Naive thymus-derived CD8-positive, alpha-beta T cell (primary cell): ENCODE measurements around the gene POLR1H. TPM values are rescaled to one million over a fixed set of nuclear protein-coding genes. Genes with fewer than 3 reads are reported as not detected.
"Not testable (repeated sequence)": the region's sequence is repeated elsewhere in the genome, so short reads cannot be mapped to it uniquely, and the experiment has no call there.

ENCODE experiments used
- ATAC-seq, 2 donors: fragments of 150-1000 bp; cut with Tn5 transposase in 1 of 2; sonication (Bioruptor Pico), chemical (Tn5 transposase) in 1 of 2; 1 replicate in 1 of 2; 2 replicates in 1 of 2; pipeline ENCODE4 v1.10.0; 2021; ENCODE audit warnings: mild to moderate bottlenecking in 2 of 2, moderate library complexity in 2 of 2
- POLR2A ChIA-PET: fragments of 350-600 bp; sonication (Branson Sonifier 250); formaldehyde crosslinking; loops from one replicate; lab custom pipeline; 2021; ENCODE audit warnings: antibody characterized with exemption; lab: Charles Lee
- DNase-seq, 10 donors: peaks; one replicate each; pipeline versions ENCODE4 v3.0.0 to v3.0.0-alpha.2; 2020 to 2022
- H3K27ac Mint-ChIP-seq, 10 donors: one replicate each; pipeline ENCODE4 v1.8.0; 2020 to 2022; ENCODE audit warnings: mild to moderate bottlenecking in 10 of 10, mixed read lengths in 10 of 10, moderate library complexity in 4 of 10, inconsistent platforms in 1 of 10
- H3K27me3 Mint-ChIP-seq, 5 donors: one replicate each; pipeline ENCODE4 v1.8.0; 2021 to 2022; ENCODE audit warnings: mixed read lengths in 5 of 5
- H3K36me3 Mint-ChIP-seq, 3 donors: one replicate each; pipeline ENCODE4 v1.8.0; 2020 to 2022; ENCODE audit warnings: mixed read lengths in 3 of 3, mild to moderate bottlenecking in 2 of 3, inconsistent platforms in 1 of 3
- H3K4me1 Mint-ChIP-seq, 4 donors: one replicate each; pipeline ENCODE4 v1.8.0; 2021 to 2022; ENCODE audit warnings: mixed read lengths in 4 of 4
- H3K4me3 Mint-ChIP-seq, 10 donors: one replicate each; pipeline ENCODE4 v1.8.0; 2020 to 2022; ENCODE audit warnings: mild to moderate bottlenecking in 10 of 10, mixed read lengths in 10 of 10, moderate library complexity in 6 of 10, inconsistent platforms in 1 of 10
- H3K9me3 Mint-ChIP-seq, 9 donors: one replicate each; pipeline ENCODE4 v1.8.0; 2020 to 2022; ENCODE audit warnings: mixed read lengths in 9 of 9, mild to moderate bottlenecking in 3 of 9, inconsistent platforms in 1 of 9, moderate library complexity in 1 of 9
- polyA plus RNA-seq, 3 donors: library from polyadenylated mRNA; unstranded; fragments of 300-500 nt; fragmentation: Illumina TruSeq; gene quantifications; one replicate each; pipeline ENCODE4 v1.2.3, GENCODE V29; 2021
- total RNA-seq, 8 experiments: library from RNA in 2 of 8; stranded (reverse) in 2 of 8; gene quantifications; one replicate each; pipeline ENCODE4 v1.2.3 and lab custom pipeline; 2021 to 2026

POLR1H gene, protein sequence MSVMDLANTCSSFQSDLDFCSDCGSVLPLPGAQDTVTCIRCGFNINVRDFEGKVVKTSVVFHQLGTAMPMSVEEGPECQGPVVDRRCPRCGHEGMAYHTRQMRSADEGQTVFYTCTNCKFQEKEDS
- 10 to 100 TPM; 35.9 to 38.5 TPM for total RNA-seq
- 100 to 1,000 TPM in 1 of 3 donors, 10 to 100 TPM in 2; 60.8 to 110 (median 93.5) TPM for polyA plus RNA-seq
- 31.6 to 57.4 (median 35.9) reads per million in 6 experiments for total RNA-seq (lab: John Stamatoyannopoulos, UW)

DNA sequence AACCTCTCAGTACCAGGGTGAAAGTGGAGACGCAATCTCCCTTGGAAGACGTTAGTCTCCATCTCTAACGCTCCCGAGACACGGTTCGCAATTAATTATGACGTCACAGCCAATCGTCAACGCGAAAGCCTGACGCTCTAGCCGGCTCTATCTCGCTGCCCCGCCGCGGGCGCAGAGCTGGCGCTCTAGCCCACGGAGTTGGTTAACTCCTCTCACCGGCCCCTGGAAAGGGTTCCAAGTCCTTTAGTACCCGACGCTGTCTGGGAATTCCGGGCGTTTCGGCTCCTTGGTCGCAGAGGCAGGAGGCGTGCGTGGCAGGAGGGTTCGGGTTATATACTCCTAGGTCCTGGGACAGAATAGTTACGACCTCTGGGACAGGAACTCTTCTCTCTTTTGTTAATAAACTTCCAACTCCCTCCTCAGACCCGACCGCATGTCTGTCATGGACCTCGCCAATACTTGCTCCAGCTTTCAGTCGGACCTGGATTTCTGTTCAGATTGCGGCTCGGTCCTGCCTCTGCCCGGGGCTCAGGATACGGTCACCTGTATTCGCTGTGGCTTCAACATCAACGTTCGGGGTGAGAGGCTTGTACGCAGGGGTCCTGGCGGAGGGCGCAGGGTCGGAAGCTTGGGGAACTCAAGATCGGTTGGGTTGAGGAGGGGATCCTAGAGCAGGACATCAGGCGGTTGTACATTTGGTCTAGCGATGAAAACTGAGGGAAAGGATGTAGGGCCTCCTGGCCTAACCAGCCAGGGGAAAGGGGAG lies at the start of gene POLR1H:
TSS of gene POLR1H (plus strand) at position 174 of the 766 bp plus-strand sequence. CDS start at position 434, 260 bp downstream.
- DNase-seq = peak; percentile 70 to 93 (median 85)
- peaks cover 0 to 59% (median 5%) of the 10 kb centered on the region in 3 donors for H3K36me3 Mint-ChIP-seq
- H3K4me3 Mint-ChIP-seq = peak within 1 kb of the TSS; percentile 87 to 100 (median 99)
- peak; percentile 87 to 93 for ATAC-seq
- peaks cover 17 to 54% (median 34%) of the 10 kb centered on the region in 4 donors for H3K4me1 Mint-ChIP-seq
- POLR2A ChIA-PET = interaction anchor here (0.6 to 3.6 kb wide), 14 partner anchors 8 to 1837 kb away, joined by 3 to 18 read pairs (median 6); partner anchors contain the start of genes HLA-A, RNF39, TRIM26 and TRIM39
- no peaks in the 10 kb centered on the region for H3K9me3 Mint-ChIP-seq
- no peaks in the 10 kb centered on the region for H3K27me3 Mint-ChIP-seq
- H3K27ac Mint-ChIP-seq = peak within 1 kb of the TSS; percentile 97 to 100 (median 99)

DNA sequence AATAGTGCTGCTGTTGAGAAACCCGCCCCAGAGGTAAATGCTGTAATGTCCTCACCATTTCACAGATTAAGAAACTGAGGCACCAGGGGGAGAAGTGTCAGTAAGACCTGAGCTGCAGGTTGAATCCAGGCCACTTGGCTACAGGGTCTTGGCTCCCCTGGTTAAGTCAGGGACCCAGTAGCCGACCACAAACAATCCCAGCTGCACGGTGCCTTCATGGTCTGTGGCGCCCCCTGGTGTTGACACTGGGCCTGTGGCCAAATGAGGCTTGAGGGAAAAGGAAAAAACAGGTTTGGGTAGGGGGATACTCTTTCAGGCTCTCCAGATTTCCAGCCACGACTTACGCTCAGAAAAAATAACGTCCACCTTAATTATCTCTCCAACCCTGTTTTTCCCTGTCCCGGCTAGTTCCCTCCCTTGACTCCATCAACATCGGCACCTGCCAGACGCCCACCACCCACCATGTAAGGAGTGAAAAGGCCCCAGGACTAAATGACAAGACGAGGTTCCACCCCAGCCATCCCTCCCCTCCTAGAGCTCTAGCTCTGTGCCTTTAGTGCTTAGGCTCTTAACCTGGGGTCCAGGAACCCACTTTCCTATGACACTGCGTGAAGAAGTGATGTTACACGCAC lies 47.7 kb upstream of the POLR1H start:
- peak in 1 of 2 donors; percentile 78 for ATAC-seq
- H3K9me3 Mint-ChIP-seq = no peaks in the 10 kb centered on the region
- H3K4me3 Mint-ChIP-seq = no peak overlapping the region
- peak overlapping the region in 1 of 10 donors; percentile 59 for H3K27ac Mint-ChIP-seq
- peaks cover 7 to 52% (median 36%) of the 10 kb centered on the region in 3 donors for H3K36me3 Mint-ChIP-seq
- H3K27me3 Mint-ChIP-seq = peaks cover 0 to 45% (median 17%) of the 10 kb centered on the region in 5 donors
- POLR2A ChIA-PET = interaction anchor here (0.9 kb wide), 1 partner anchor 48 kb away, joined by 3 read pairs; no protein-coding TSS in a partner anchor
- DNase-seq = peak in 5 of 10 donors; percentile 26 to 48 (median 40)
- H3K4me1 Mint-ChIP-seq = peaks cover 0 to 7% (median 2%) of the 10 kb centered on the region in 4 donors

DNA sequence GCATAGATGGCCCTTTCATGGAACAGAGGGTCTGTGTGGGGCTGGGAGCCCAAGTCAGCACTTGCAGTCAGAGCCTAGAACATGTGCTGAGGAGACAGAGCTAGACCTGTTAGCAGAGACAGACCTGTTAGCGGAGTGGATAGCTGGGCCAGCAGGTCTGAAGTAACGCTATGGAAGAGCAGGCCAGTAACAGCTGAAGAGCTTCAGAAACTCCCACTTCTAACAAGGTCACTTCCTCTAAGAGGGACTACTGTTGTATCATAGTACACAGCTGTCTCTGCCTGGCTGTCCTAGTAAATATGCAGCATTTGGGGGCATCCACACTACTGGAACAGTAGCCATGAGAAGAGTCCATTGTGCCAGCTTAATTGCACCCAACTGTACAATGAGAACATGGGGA lies 41.2 kb upstream of the POLR1H start:
- H3K36me3 Mint-ChIP-seq = peaks cover 0 to 40% (median 4%) of the 10 kb centered on the region in 3 donors
- H3K9me3 Mint-ChIP-seq = no peaks in the 10 kb centered on the region

DNA sequence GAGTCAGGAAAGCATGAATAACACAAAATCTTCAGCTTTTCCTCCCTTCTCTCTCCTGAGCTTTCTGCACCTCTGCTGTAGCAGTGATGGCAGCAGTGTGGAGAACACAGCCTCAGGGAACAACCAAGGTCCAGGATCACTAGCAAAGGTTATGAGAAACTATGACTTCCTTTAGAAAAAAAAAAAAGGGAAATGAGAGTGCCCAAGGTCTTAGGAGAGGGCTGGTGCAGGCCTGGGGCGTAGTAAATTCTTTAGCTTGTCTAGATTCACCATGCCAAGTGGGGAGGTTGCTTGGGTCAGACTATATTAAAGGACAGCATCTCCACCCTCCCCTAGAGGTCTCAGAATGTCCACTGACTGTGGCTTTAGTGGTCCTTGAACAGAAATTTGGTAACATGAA lies 40.4 kb upstream of the POLR1H start:
- no peaks in the 10 kb centered on the region for H3K27me3 Mint-ChIP-seq
- ATAC-seq = no peak

More for the DNA sequence above, 41.2 kb upstream of the POLR1H start:
- Mint-ChIP-seq H3K27me3 (no peaks in the 10 kb centered on the region), H3K4me3 (no peak overlapping the region), H3K27ac (no peak overlapping the region), H3K4me1 (peaks cover 0 to 6% (median 0%) of the 10 kb centered on the region in 4 donors)
- DNase-seq = no peak
- POLR2A ChIA-PET = no interaction called here
- no peak for ATAC-seq

DNA sequence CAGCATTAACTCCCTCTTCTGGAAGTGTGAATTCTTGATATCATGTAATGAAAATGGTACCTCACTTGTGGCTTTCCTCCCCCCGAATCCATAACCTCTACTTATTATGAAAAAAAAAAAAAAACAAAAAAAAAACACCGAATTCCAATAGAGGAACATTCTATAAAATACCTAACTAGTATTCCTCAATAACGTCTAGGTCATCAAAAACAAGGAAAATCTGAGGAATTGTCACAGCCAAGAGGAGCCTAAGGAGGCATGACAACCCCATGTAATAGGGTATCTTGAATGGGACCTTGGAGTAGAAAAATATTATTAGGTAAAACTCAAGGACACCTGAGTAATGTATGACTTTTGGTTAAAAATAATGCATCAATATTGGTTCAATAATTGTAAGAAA lies 38.9 kb upstream of the POLR1H start:
- POLR2A ChIA-PET = no interaction called here
- ATAC-seq (no peak), DNase-seq (no peak)
- Mint-ChIP-seq H3K27me3 (no peaks in the 10 kb centered on the region), H3K4me1 (peaks cover 0 to 6% (median 0%) of the 10 kb centered on the region in 4 donors), H3K9me3 (no peaks in the 10 kb centered on the region), H3K4me3 (no peak overlapping the region), H3K36me3 (peaks cover 0 to 41% (median 9%) of the 10 kb centered on the region in 3 donors), H3K27ac (no peak overlapping the region)

More for the DNA sequence above, 40.4 kb upstream of the POLR1H start:
- Mint-ChIP-seq H3K36me3 (peaks cover 0 to 31% (median 4%) of the 10 kb centered on the region in 3 donors), H3K4me3 (no peak overlapping the region), H3K27ac (no peak overlapping the region), H3K4me1 (peaks cover 0 to 6% (median 0%) of the 10 kb centered on the region in 4 donors), H3K9me3 (no peaks in the 10 kb centered on the region)
- no peak for DNase-seq
- POLR2A ChIA-PET = no interaction called here

DNA sequence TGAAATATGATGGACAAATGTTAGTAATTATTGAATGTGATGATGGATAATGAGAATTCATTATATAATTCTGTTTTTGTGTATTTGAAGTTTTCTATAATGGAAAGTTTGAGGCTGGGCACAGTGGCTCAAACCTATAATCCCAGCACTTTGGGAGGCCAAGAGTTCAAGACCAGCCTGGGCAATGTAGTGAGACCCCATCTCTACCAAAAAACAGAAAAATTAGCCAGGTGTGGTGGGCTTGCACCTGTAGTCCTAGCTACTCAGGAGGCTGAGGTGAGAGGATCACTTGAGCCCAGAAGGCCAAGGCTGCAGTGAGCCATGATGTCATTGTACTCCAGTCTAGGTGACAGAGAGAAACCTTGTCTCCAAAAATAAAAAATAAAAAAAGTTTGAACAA lies 38.4 kb upstream of the POLR1H start:
- H3K9me3 Mint-ChIP-seq, H3K4me1 Mint-ChIP-seq, DNase-seq, H3K27ac Mint-ChIP-seq, ATAC-seq, H3K4me3 Mint-ChIP-seq, POLR2A ChIA-PET, H3K27me3 Mint-ChIP-seq: not testable (repeated sequence)
- peaks cover 0 to 41% (median 9%) of the 10 kb centered on the region in 3 donors for H3K36me3 Mint-ChIP-seq

DNA sequence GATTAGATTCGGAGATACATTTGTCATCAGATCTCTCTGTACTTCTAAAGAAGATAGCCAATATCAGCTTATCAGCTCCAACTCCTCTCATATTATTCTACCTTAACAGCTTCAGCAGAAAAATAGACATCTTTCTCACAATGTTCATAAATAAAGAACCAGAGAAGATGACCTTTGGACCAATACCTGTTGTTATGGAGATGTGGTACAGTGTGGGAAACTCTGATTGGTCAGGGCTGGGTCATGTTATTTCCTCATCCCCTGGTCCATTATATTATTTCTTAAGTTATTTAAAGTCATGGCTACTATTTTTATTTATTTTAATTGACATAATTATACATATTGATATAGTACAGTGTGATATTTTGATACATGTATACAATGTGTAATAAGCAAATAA lies 35.9 kb upstream of the POLR1H start:
- POLR2A ChIA-PET = no interaction called here
- no peaks in the 10 kb centered on the region for H3K9me3 Mint-ChIP-seq
- ATAC-seq (no peak), DNase-seq (no peak)
- H3K4me1 Mint-ChIP-seq = peaks cover 0 to 6% (median 0%) of the 10 kb centered on the region in 4 donors
- H3K27ac Mint-ChIP-seq = no peak overlapping the region
- peaks cover 0 to 34% (median 5%) of the 10 kb centered on the region in 3 donors for H3K36me3 Mint-ChIP-seq
- H3K27me3 Mint-ChIP-seq = no peaks in the 10 kb centered on the region
- H3K4me3 Mint-ChIP-seq = no peak overlapping the region

DNA sequence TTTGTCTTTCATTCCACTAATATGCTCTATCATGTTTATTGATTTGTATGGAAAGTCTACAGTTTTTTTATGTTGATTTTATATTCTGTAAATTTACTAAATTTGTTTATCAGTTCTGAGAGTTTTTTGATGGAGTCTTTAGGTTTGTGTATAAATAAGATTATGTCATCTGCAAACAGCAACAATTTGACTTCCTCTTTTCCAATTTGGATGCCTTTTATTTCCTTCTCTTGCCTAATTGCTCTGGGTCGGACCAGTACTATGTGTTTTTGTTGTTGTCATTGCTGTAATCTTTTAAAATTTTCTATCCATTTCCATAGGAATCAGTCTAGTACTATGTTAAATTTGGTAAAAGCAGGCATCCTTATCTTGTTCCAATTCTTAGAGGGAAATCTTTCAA lies 31.5 kb upstream of the POLR1H start:
- peaks cover 3 to 38% (median 14%) of the 10 kb centered on the region in 3 donors for H3K36me3 Mint-ChIP-seq
- H3K27ac Mint-ChIP-seq = no peak overlapping the region
- H3K9me3 Mint-ChIP-seq = no peaks in the 10 kb centered on the region
- no peak for DNase-seq
- ATAC-seq = no peak
- POLR2A ChIA-PET = no interaction called here
- H3K27me3 Mint-ChIP-seq = no peaks in the 10 kb centered on the region
- H3K4me3 Mint-ChIP-seq = no peak overlapping the region
- no peaks in the 10 kb centered on the region for H3K4me1 Mint-ChIP-seq

DNA sequence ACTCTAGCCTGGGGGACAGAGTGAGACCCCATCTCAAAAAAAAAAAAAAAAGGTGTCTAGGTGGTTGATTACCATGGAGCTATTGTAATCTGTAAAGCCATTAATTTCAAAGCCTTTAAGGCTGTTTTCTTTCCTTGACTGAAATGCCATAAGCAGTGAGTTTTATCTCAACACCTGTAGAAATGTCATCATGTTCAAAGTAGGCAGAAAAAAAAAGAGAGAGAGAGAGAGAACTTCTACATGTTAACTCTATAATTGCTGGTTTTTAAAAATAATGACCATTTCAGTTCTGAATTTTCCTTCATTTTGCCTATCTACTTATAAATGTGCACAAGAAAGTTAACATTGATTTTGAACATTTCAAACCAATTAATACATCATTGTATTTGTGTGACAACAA lies 29.7 kb upstream of the POLR1H start:
- no peak for ATAC-seq
- no peaks in the 10 kb centered on the region for H3K9me3 Mint-ChIP-seq
- no peak overlapping the region for H3K4me3 Mint-ChIP-seq
- DNase-seq = no peak
- POLR2A ChIA-PET = no interaction called here
- H3K36me3 Mint-ChIP-seq = peaks cover 3 to 50% (median 19%) of the 10 kb centered on the region in 3 donors
- no peaks in the 10 kb centered on the region for H3K27me3 Mint-ChIP-seq
- peaks cover 0 to 2% (median 0%) of the 10 kb centered on the region in 4 donors for H3K4me1 Mint-ChIP-seq
- no peak overlapping the region for H3K27ac Mint-ChIP-seq

DNA sequence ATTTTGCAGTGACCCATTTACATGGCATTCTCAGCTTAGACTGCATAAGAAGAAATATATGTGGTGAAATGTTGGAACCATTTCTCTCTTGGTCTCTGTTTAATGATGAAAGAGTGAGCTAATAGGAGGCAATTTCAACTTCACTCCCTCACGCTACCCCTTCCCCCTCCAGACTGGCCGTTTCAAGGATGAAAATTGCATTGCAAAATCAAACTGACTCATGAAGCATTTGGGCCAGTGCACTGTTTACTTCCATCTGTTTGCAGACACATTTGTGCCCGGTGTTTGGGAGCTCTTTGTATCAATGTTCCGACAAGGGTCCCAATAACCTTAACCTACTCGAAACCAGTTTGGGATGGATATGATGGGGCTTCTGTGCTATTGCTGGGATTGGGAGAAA lies 27.6 kb upstream of the POLR1H start:
- ATAC-seq, POLR2A ChIA-PET, H3K27ac Mint-ChIP-seq, H3K4me3 Mint-ChIP-seq, H3K4me1 Mint-ChIP-seq, H3K9me3 Mint-ChIP-seq, H3K27me3 Mint-ChIP-seq, DNase-seq: not testable (repeated sequence)
- H3K36me3 Mint-ChIP-seq = peaks cover 3 to 46% (median 14%) of the 10 kb centered on the region in 3 donors

DNA sequence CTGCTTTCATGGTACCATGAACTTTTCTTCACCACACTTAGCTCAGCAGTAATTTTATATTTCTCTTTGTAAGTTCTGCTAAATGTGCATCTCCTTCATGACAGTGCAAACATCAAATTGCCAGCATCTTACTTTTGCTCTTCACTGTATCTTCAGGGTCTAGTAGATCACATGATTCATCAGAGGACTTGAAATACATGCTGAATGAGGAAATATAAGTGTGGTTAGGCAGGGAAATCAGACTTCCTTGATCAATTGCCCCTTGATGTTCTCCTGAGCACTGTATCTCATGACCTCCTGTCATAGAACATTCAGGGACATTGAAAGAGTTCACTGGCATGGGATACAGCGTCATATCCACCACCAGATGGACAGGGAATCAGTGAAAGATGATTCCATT lies 25.3 kb upstream of the POLR1H start:
- POLR2A ChIA-PET = no interaction called here
- Mint-ChIP-seq H3K4me3 (no peak overlapping the region), H3K27ac (no peak overlapping the region), H3K4me1 (peaks cover 0 to 2% (median 0%) of the 10 kb centered on the region in 4 donors), H3K27me3 (no peaks in the 10 kb centered on the region), H3K9me3 (no peaks in the 10 kb centered on the region), H3K36me3 (peaks cover 3 to 42% (median 16%) of the 10 kb centered on the region in 3 donors)
- DNase-seq (no peak), ATAC-seq (no peak)

DNA sequence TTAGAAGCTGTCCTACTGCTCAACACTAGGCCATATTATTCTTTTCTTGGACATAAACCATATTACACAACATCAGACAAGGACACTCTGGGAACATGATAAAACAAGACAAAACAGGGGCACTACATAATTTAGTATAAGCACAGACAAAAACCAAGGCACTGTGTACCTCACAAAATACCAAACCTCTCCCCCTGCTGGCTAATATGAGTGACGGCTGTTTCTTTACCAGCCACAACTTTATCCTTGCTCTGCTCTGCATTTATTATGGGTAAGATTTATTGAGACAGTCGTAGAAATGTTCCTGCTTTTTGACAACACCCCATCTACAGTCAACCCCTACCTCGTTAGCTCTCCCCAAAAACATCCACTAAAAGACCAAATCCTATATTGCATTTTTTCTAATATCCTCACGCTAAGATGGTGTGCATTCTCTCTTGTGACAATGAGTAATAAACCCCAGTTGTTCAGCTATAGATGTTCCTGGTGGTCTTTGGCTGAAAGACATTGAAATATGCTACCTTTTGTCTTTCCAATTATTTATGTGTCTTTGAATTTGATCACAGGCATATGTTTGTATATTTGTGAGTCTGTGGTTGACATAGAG lies 23.8 kb upstream of the POLR1H start:
- DNase-seq (peak in 1 of 10 donors; percentile 15), ATAC-seq (peak in 1 of 2 donors; percentile 57)
- peaks cover 0 to 5% (median 0%) of the 10 kb centered on the region in 4 donors for H3K4me1 Mint-ChIP-seq
- POLR2A ChIA-PET = interaction anchor here (1.0 kb wide), 1 partner anchor 177 kb away, joined by 3 read pairs; no protein-coding TSS in a partner anchor
- no peaks in the 10 kb centered on the region for H3K9me3 Mint-ChIP-seq
- H3K27me3 Mint-ChIP-seq = no peaks in the 10 kb centered on the region
- H3K4me3 Mint-ChIP-seq = no peak overlapping the region
- H3K27ac Mint-ChIP-seq = peak overlapping the region in 2 of 10 donors; percentile 19 to 42
- H3K36me3 Mint-ChIP-seq = peaks cover 3 to 50% (median 15%) of the 10 kb centered on the region in 3 donors
